Neural progenitor cell (in vitro differentiated cells): ENCODE measurements around the gene RAB34.

ENCODE experiments used
- EZH2 ChIP-seq: fragments of 200-600 bp; sonication (generic); IDR thresholded peaks from 2 replicates; pipeline ENCODE4 v1.6.1; 2017; ENCODE audit warnings: antibody characterized with exemption, mild to moderate bottlenecking, moderate library complexity
- EZH2phosphoT487 ChIP-seq: fragments of 200-600 bp; sonication (generic); IDR thresholded peaks from 2 replicates; pipeline ENCODE4 v1.6.1; 2017; ENCODE audit warnings: antibody characterized with exemption
- TF ChIP-seq, protein P1 (sequence below): fragments of 200-600 bp; sonication (generic); IDR thresholded peaks from 2 replicates; pipeline ENCODE4 v1.5.1; 2017; ENCODE audit warnings: antibody characterized with exemption, mild to moderate bottlenecking

DNA sequence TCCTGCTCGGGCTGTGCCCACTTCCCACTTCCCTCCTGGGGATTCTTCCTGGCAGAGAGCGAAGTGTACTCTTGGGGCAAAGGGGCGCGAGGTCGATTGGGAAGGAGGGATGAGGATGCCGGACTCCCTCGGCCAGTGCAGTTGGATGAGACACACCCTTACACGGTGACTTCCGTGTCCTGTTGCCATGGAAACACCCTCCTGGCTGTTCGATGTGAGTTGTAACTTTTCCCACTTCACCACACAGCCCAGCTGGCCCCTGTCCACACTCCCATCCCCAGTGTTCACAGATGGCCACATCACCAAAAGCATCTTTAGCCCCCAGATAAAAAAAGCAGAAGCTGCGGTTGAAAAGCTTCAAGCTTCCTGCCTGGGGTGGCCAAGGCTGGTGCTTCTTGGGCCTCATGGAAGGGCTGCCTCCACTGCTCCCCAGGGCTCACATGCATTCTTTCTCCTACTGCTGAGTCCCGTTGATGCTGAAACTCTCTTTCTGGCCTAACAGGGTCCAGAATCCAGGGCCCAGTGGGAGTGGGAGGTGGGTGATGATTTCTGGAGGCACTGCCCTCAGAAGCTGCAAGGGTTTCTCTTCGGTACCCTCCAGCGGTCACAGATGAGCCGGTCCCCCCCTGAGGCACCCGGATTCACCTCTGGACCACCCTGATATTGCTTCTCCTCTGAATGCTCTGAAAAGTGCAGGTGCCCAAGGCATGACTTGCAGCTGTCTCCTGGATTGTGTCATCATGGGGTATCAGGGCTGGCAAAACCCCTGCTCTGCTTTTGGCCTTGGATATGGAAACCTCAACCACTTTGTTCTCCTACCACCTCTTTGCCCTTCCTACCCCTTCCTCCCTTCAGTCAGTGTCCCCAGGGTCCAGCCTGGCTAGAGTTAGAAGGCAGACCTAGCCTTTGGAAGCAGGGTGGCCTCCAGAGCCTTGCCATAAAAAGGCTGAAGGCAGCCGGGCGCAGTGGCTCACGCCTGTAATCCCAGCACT, 24.0 kb upstream of the RAB34 start:
- TF ChIP-seq EZH2 (no peak), EZH2phosphoT487 (no peak)
- TF ChIP-seq, protein P1, sequence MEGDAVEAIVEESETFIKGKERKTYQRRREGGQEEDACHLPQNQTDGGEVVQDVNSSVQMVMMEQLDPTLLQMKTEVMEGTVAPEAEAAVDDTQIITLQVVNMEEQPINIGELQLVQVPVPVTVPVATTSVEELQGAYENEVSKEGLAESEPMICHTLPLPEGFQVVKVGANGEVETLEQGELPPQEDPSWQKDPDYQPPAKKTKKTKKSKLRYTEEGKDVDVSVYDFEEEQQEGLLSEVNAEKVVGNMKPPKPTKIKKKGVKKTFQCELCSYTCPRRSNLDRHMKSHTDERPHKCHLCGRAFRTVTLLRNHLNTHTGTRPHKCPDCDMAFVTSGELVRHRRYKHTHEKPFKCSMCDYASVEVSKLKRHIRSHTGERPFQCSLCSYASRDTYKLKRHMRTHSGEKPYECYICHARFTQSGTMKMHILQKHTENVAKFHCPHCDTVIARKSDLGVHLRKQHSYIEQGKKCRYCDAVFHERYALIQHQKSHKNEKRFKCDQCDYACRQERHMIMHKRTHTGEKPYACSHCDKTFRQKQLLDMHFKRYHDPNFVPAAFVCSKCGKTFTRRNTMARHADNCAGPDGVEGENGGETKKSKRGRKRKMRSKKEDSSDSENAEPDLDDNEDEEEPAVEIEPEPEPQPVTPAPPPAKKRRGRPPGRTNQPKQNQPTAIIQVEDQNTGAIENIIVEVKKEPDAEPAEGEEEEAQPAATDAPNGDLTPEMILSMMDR, result no peak
